Mucosa of gallbladder (tissue), 1 donor: ENCODE measurements around the gene SLC36A1. TPM values are rescaled to one million over a fixed set of nuclear protein-coding genes. Genes with fewer than 3 reads are reported as not detected.

Source experiments
- DNase-seq: peaks from one replicate; pipeline ENCODE4 v3.0.0-alpha.2; 2020; ENCODE audit warnings: low spot score
- total RNA-seq: library from RNA; stranded (reverse); gene quantifications from one replicate; pipeline ENCODE4 v1.2.1, GENCODE V29; 2021
- donor health status: DM: no; HTN: no; CAD: no.

SLC36A1 gene
- total RNA-seq, 1 donor from 2014 or later = 24.0 TPM

DNA sequence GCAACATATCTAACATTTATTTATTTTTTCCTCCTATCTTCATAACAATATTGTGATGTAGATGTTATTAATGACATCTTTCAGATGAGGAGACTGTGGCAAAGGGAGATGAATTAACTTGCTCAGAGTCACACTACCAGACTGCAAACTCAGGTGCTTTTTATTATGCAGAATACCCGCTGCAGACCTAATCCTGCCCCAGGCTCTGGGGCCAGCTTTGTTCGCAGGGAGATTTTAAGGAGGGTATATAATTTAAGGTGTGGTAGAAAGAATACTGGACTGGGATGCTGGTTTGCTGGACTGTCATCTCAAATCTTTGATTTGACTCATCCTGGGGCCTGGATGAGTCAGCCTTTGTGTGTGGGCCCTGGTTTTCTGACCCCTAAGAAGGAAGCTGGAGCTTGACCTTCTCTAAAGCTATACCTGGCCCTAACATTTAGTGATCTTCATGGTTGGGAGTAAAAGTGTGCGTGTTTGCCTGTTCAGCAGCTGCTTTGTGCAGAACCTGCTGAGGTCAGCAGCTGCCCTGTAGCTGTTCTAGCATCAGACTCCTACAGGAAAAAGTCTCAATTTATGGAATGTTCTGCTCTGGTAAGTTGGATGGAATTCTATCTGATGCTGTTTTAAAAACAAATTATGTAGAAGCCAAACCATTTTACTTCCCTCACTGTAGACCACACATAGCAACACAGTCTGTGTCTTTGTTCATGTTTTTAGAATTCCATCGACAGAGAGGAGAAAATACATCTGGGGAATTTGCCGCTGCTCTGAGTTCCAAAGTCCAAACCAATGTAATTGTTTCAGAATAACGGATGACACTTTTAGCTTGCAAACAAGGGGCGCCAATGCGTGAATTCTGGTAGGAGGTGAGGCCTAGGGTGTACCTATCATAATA, 4.5 kb downstream of the SLC36A1 start:
- no peak for DNase-seq

GRCh38 chr5:151454166-151454565, 6.8 kb downstream of the SLC36A1 start:
- no peak for DNase-seq

- no peak for DNase-seq
Measured at GRCh38 chr5:151454889-151455288, 7.5 kb downstream of the SLC36A1 start.

GRCh38 chr5:151456321-151456940, 9.0 kb downstream of the SLC36A1 start:
- DNase-seq = no peak

DNA sequence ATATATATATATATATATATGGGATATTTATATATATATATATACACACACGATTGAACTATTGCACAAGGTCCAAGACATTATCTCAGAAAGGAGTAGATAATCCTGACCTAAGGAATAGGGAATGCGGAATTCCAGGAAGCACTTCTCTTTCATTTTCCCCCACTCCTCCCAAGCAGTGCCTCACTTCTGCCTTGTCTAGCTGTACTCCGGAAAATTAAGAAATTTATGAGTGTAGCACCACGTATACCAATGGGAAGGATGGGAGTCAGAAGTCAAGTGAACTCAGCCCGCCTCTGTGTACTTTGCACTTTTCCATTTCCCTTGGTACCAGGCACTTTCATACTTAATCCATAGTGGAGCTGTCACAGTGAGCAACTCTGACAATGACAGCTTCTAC, 10.9 kb downstream of the SLC36A1 start:
- peak; percentile 42 for DNase-seq

DNA sequence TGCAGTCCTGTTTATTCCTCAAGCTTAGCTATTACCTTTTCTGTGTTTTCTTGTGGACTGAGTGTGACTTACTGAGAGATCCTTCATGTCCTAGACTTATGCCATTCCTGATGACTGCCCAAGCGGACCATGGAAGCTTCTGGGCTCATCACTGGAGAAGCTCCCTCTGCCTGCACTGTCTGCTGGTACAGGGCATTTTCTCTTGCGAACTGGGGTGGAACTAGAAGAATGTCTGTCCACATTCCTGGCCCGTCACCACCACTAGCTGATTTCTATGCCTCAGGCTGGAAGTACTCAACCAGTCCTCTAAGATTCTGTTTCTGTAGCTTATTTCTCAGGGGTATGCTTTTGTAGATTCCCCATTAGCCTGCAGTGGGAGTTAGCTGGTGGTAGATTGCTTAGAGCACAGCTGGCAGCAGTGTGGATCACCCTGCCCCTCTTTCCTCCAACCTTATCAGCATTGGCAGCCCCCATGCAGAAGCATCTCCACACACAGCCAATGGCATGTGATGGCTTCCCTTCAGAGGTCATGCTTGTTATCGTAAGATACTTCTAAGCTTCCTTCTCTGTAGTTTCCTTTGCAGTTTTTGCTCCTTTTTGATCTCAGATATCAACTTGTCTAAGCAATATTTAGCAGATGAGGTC, 12.4 kb downstream of the SLC36A1 start:
- DNase-seq = no peak

DNA sequence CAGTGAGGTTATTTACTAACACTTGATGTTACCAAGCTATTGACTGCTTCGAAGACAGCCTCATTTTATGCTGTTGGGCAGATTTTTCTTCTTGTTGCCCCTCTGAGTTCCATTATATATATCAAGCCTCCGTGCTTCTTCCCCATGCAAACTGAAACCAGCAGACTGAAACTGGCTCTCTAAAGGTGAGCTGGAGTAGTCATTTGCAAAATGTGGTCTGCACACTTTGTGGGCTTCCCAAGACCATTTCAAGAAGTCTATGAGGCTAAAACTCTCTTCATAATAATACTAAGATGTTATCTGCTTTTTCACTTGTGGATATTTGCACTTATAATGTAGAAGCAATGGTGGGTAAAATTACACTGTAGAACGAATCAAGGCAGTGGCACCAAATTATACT, 13.9 kb downstream of the SLC36A1 start:
- DNase-seq = no peak

- no peak for DNase-seq
Measured at GRCh38 chr5:151463137-151464029, 16.0 kb downstream of the SLC36A1 start.

DNA sequence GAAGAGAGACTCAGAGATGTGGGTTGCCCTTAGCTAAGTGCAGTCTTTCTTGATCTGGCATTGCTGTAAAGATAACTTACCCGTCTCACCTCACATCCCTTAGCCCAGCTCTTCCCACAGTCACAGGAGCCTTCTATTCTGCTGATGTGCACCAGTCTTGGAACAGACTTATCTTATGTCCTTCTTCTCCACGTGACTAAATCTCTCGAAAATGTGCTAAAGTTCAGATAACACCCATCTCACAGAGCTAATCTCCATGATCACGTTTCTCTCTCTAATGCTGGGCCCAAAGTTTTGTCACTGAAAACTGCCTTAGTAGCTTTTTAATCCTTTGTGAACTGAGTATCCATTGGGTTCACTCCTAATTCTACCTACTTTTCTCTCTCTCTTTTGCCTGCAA, 16.7 kb downstream of the SLC36A1 start:
- no peak for DNase-seq

DNA sequence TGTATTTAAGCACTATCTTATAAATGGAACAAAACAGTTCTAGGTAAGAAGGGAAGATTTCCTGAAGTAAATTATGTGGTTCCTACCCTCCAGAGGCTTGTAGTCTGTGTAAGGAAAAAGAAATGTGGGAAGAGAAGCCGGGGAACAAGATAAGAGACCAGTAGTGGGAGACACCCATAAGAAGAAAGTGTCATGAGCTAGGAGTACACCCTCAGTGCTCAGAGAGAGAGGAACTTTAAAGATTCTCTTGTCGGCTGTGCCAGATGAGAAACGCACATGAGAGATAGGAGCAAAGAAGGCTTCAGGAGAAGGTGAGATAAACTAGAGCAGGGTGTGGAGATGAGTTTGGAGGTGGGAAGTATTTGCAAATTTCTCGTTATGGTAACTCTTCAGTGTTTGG, 18.1 kb downstream of the SLC36A1 start:
- no peak for DNase-seq

DNA sequence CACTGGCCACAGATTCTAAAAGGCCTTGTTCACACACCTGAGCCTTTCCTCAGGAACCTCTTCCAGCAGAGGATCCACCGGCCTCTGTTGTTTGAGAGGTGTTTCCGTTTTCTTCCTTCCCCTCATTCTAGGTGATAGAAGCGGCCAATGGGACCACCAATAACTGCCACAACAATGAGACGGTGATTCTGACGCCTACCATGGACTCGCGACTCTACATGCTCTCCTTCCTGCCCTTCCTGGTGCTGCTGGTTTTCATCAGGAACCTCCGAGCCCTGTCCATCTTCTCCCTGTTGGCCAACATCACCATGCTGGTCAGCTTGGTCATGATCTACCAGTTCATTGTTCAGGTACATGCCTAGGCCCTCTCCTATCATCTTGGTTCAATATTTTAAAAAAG, 20.2 kb downstream of the SLC36A1 start:
- DNase-seq = no peak

GRCh38 chr5:151469386-151469785, 22.0 kb downstream of the SLC36A1 start:
- DNase-seq = no peak

DNA sequence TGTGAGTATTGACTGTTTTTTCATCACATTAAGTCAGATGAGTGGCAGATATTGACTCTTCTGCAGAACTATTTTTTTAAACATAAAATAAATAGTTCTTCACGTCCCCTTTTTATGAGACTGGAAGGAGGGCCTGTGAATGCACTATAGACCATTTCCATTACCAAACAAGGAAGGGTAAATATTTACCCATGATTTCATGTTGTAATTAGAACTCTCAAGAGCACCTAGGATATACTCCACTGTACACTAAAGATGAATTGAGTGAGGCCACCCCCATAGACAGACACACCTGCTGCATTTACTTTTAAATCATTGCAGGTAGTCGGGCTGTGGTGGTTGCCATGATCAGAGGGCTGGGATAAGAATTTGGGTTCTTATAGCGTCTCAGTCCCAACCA, 22.6 kb downstream of the SLC36A1 start:
- DNase-seq = no peak

- no peak for DNase-seq
Measured at GRCh38 chr5:151470439-151470838, 23.0 kb downstream of the SLC36A1 start.

GRCh38 chr5:151471276-151471675, 23.9 kb downstream of the SLC36A1 start:
- no peak for DNase-seq

- no peak for DNase-seq
Measured at GRCh38 chr5:151474799-151475198, 27.4 kb downstream of the SLC36A1 start.

DNA sequence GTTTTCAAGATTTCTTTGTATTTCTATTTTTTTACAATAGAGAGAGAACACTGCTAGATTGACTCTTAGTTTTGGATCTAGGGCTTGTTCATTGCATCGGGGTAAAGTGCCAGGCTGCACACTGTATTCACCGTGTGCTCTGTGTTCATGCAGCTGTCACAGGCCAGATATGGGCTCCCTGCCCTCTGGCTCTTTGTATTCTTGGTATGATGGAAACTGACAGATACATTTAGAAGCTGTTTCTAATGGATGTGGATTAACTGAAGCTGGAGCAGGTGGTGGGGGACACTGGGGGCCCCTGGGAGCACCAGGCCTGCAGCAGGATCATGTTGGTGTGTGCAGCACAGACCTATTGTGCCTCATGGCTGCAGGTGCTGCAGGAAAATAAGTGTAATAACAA, 28.0 kb downstream of the SLC36A1 start:
- DNase-seq = no peak

DNA sequence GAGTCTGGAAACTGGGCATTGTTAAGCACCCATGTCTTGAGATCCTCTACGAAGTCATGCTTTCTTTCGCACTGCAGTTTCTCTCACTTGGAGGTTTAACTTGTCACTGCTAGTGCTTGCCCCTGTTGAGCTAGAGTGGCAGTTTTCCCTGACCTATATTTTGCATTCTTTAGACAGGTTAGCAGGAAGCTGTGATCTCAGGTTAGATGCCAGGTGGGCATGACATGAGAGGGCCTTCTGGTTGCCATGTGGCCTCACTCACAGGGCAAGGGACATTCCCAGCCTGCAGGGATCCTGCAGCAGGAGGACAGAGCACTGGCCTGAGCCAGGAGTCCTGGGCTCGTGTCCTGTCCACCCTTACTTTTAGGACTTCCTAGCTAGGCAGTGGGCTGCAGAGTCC, 28.6 kb downstream of the SLC36A1 start:
- no peak for DNase-seq

DNA sequence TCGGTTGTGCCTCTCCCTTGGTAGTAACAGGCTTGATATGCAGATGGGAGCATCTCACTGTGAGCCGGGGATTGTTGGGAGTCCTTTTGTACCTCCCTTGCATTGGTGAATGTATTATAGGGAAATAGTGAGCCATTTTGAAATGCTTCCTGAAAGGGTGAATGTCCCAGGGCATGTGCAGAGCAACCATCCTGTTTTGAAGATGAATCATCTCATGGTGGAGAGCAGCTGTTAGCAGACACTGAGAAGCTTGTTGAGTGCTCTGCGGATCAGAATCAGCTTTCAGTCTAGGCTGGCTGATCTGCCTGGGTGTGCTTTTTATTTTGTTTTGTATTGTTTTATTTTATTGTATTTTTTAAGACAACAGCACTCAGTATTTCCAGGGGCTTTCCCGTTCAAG, 29.7 kb downstream of the SLC36A1 start:
- DNase-seq = no peak

DNA sequence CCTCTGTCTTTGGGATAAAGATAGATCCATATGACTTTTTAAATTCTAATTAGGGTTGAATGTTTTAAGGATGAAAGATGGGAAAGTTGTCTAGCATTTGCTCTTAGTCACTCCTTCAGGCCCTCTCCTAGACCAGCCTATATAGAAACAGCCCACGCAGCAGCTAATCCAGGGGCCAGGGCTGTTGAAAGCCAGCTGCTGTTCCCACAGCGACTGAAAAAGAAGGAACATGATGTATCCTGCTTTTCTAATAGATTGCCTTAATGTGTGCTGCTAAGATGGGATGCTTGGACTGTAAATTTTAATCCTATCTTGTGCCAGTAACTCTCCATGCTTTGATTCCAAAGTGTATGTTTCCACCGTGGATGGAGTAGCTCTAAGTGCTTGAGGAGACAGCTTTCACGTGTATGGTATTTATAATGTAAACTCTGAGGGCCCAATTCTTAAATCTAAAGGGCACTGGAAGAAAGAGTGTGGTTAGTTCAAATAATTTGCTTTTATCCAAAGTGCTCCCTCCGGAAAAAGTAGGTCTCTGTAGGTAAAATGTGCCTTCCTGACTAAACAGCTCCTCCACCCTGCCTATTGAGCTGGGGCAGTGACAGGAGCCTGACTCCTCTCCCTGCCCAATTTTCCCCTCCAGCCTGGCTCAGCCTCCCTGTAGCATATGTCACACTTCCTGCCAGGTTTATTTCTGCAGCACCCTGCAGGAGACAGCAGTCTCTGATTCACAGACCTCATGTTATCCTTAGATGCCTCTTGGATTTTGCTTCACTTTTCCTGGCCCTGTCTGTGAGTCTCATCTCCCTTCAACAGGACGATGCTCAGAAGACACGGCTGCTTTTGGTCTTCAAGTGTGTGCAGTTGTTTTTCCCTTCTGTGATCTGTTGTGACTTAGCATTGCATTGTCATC, 33.2 kb downstream of the SLC36A1 start:
- DNase-seq = no peak

DNA sequence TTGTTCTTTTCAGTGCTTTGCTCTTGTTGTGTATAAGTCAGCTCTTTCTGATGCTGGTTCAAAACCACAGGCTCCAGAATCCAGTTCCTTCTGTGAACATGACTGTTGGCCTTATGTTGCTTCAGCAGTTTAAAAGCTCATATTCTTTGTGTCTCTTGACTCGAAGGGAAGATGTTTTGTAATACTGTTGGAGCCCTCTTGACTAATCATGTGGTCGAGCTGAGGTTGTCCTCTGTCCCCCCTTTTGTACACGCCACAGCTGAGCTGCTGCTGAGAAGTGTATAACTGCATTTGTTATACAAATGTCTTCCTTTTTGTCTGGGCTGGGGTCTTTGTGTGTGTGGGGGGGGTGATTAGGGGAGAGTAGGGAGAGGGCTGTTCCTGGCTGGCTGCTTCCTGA, 35.8 kb downstream of the SLC36A1 start:
- peak; percentile 32 for DNase-seq
